BLaER1 (cell line): ENCODE measurements around the gene SLC35F1.
"Not testable (repeated sequence)": the region's sequence is repeated elsewhere in the genome, so short reads cannot be mapped to it uniquely, and the experiment has no call there.

Experiments
- H3K27ac ChIP-seq: shearing (Covaris generic); formaldehyde crosslinking; 2 replicates; pipeline ENCODE4 v1.8.1; 2022
- H3K27me3 ChIP-seq: shearing (Covaris generic); formaldehyde crosslinking; 2 replicates; pipeline ENCODE4 v1.8.1; 2022
- H3K36me3 ChIP-seq: shearing (Covaris generic); formaldehyde crosslinking; 2 replicates; pipeline ENCODE4 v1.8.1; 2022
- H3K4me1 ChIP-seq: shearing (Covaris generic); formaldehyde crosslinking; 2 replicates; pipeline ENCODE4 v1.8.1; 2022
- H3K4me2 ChIP-seq: shearing (Covaris generic); formaldehyde crosslinking; 2 replicates; pipeline ENCODE4 v1.8.1; 2022
- H3K4me3 ChIP-seq: shearing (Covaris generic); formaldehyde crosslinking; 2 replicates; pipeline ENCODE4 v1.8.1; 2022
- H3K9ac ChIP-seq: shearing (Covaris generic); formaldehyde crosslinking; 2 replicates; pipeline ENCODE4 v1.8.1; 2022
- H3K9me3 ChIP-seq: shearing (Covaris generic); formaldehyde crosslinking; 2 replicates; pipeline ENCODE4 v1.8.1; 2022
- H4K20me1 ChIP-seq: shearing (Covaris generic); formaldehyde crosslinking; 2 replicates; pipeline ENCODE4 v1.8.1; 2022
- Cebpa-rat ChIP-seq: shearing (Covaris generic); IDR thresholded peaks from 2 replicates; pipeline ENCODE4 v1.8.1; 2022

SLC35F1 gene

DNA sequence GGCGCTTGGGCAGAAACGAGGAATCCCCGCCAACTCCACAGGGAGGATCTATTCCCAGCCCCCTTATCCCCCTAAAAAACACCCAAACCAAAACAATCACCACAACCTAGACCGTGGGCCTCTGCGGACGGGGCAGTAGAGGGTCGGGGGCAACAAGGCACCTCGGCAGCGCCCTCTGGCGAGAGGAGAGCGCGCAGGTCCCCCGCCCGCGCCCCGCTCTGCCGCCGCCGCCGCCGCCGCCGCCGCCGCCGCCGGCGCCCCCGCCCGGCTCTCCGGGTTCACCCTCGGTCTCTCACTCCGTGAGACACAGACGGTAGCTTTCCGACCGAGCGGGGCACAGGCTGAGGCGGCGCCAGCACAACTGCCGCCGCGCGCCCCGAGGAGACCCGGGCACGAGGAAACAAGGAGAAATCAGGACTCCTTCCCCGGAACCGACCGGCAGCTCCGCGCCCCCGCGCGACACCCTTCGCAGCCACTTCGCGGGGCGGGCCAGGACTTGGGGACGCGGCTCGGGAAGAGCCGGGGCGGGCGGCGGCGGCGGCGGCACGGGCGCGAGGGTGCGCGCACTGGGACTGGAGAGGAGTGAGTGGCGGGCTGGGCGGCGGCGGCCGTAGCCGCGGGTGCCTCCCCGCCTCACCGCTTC is at the start of gene SLC35F1:
Gene SLC35F1 (plus strand): TSS at position 307 of the 643 bp plus-strand sequence.
- no peaks in the 10 kb centered on the region for H4K20me1 ChIP-seq
- peak within 1 kb of the TSS; percentile 57 for H3K9ac ChIP-seq
- peaks cover 15% of the 10 kb centered on the region for H3K4me1 ChIP-seq
- no peaks in the 10 kb centered on the region for H3K36me3 ChIP-seq
- peak within 1 kb of the TSS; percentile 82 for H3K4me3 ChIP-seq
- no peak for TF ChIP-seq Cebpa-rat
- H3K27me3 ChIP-seq, result peaks cover 21% of the 10 kb centered on the region
- no peaks in the 10 kb centered on the region for H3K9me3 ChIP-seq
- no peak within 1 kb of the TSS for H3K27ac ChIP-seq
- peak within 1 kb of the TSS; percentile 99 for H3K4me2 ChIP-seq

DNA sequence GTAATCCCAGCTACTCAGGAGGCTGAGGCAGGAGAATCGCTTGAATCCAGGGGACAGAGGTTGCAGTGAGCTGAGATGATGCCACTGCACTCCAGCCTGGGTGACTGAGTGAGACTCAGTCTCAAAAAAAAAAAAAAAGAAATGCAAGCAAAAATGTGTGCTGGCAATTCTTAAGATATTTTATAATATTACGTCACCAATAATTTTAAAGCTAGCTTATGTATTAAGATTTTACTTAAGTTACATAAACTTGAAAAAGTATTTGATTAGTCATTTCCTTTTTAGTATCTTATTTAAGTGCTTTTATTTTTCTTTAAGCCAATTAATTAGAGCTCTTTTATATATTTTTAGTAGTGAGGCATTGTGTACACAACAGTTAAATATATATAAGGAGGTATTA is 48.5 kb upstream of the SLC35F1 start:
- not testable (repeated sequence) for H4K20me1 ChIP-seq, H3K36me3 ChIP-seq, H3K4me3 ChIP-seq, H3K9me3 ChIP-seq, H3K9ac ChIP-seq, H3K27ac ChIP-seq, H3K4me1 ChIP-seq, H3K4me2 ChIP-seq, H3K27me3 ChIP-seq

DNA sequence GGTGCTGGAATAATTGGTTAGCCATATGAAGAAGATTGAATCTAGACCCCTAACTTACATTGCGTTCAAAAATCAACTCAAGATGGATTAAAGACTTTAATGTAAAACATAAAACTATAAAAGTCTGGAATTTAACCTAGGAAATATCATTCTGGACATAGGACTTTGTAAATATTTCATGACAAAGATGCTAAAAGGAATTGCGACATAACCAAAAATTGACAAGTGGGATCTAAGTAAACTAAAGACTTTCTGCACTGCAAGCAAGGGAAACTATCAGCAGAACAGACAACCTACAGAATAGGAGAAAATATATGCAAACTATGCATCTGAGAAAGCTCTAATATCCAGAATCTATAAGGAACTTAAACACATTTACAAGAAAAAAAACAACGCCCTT is 45.5 kb upstream of the SLC35F1 start:
- H3K27ac ChIP-seq, result no peak overlapping the region
- H3K9ac ChIP-seq, result no peak overlapping the region
- H3K4me3 ChIP-seq, result no peak overlapping the region
- H3K9me3 ChIP-seq, result peaks cover 12% of the 10 kb centered on the region
- no peaks in the 10 kb centered on the region for H3K27me3 ChIP-seq
- no peak; the same call in 1 of the 2 replicates for TF ChIP-seq Cebpa-rat
- no peaks in the 10 kb centered on the region for H3K36me3 ChIP-seq
- H3K4me1 ChIP-seq, result no peaks in the 10 kb centered on the region
- H3K4me2 ChIP-seq, result no peak overlapping the region
- H4K20me1 ChIP-seq, result no peaks in the 10 kb centered on the region

DNA sequence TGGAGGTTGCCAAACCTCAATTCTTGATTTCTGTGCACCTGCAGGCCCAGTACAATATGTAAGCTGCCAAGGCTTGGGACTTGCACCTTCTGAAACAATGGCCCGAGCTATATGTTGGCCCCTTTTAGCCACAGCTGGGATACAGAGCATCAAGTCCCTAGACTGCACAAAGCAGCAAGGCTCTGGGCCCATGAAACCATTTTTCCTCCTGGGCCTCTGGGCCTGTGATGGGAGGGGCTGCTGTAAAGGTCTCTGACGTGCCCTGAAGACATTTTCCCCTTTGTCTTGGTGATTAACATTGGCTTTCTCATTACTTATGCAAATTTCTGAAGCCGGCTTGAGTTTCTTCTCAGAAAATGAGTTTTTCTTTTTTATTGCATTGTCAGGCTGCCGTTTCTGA is 40.5 kb upstream of the SLC35F1 start:
- no peaks in the 10 kb centered on the region for H4K20me1 ChIP-seq
- no peaks in the 10 kb centered on the region for H3K36me3 ChIP-seq
- no peak overlapping the region for H3K4me3 ChIP-seq
- H3K9me3 ChIP-seq, result peaks cover 10% of the 10 kb centered on the region
- no peak overlapping the region for H3K4me2 ChIP-seq
- TF ChIP-seq Cebpa-rat, result no peak
- no peak overlapping the region for H3K27ac ChIP-seq
- no peak overlapping the region for H3K9ac ChIP-seq
- no peaks in the 10 kb centered on the region for H3K27me3 ChIP-seq
- H3K4me1 ChIP-seq, result peaks cover 11% of the 10 kb centered on the region

DNA sequence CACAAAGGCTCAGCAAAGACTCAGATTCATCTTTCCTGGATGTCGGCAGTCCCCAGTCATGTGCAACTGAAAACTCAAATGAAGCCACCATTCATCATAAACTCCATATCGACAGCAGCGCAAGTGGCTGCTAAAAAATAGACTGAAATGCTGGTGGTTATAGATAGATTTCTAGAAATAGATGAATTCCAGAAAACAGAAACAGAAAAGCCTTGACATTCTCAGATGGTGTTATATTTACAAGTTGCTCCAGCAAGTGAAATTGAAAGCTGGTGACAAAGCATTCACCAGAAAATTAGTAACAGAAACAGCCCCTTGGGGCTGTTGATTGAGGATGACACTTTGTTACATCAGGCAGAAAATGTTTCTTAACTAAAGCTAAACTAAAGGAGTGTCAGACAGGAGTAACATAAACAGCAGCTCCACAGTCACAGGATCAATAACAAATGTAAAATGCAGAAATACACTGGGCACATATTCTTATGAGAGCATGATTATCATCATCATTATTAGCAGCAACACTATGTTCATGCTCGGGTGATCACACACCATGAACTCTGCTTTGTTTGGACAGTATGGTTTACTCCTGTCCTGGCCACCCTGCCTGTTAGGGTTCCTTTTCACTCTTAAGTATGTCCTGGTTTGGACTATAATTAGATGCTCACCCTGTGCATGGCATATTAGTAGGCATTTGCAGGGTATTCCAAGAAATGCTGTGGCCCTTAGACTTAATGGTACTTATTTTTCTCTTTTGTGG is 36.4 kb upstream of the SLC35F1 start:
- Histone ChIP-seq H3K27ac (no peak overlapping the region), H3K9ac (no peak overlapping the region), H4K20me1 (no peaks in the 10 kb centered on the region), H3K4me1 (peaks cover 11% of the 10 kb centered on the region), H3K9me3 (peaks cover 10% of the 10 kb centered on the region), H3K27me3 (no peaks in the 10 kb centered on the region), H3K4me3 (no peak overlapping the region), H3K4me2 (peak overlapping the region; percentile 29), H3K36me3 (no peaks in the 10 kb centered on the region)
- TF ChIP-seq Cebpa-rat, result no peak

DNA sequence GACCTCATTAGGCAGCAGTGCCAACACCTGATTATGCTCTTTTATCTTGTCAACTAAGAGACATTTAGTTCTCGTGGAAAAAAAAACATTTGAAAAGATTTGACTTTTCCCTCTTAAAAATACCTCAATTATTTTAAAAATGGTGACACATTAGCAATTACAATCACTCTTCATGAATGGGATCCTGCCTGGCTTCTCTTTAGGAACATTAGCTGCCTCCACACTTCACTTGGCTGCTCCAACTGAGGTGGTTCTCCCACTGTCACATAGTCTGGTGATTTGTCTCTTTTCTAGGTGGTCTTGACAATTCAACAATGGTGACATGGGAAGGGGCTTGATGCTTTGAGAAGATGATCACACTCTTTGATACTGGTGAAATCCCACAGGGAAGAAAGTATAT is 26.2 kb upstream of the SLC35F1 start:
- no peaks in the 10 kb centered on the region for H3K4me1 ChIP-seq
- no peak overlapping the region for H3K27ac ChIP-seq
- H3K36me3 ChIP-seq, result no peaks in the 10 kb centered on the region
- no peak overlapping the region for H3K9ac ChIP-seq
- no peak for TF ChIP-seq Cebpa-rat
- H3K4me3 ChIP-seq, result no peak overlapping the region
- H3K9me3 ChIP-seq, result no peaks in the 10 kb centered on the region
- H3K27me3 ChIP-seq, result no peaks in the 10 kb centered on the region
- H4K20me1 ChIP-seq, result no peaks in the 10 kb centered on the region
- H3K4me2 ChIP-seq, result no peak overlapping the region

DNA sequence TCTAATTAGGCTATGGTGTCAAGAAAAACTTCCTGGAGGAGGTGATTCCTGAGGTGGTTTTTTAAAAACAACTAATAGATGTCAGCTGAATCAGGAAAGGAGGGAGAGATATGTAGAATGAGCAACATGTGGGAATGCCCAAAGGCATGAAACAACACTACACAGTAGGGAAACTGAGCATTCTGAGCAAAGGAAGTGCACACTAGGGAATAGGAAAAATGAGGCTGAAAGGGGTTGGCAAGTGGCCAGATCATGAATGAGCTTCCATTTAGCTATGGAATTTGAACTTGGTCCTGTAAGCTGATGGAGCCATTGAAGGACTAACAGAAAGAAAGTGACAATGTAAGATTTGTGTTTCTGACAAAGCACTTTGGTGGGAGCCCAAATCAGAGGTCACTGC is 16.9 kb upstream of the SLC35F1 start:
- no peak overlapping the region for H3K27ac ChIP-seq
- H4K20me1 ChIP-seq, result no peaks in the 10 kb centered on the region
- no peaks in the 10 kb centered on the region for H3K36me3 ChIP-seq
- H3K4me3 ChIP-seq, result no peak overlapping the region
- no peaks in the 10 kb centered on the region for H3K27me3 ChIP-seq
- no peak overlapping the region for H3K4me2 ChIP-seq
- no peak overlapping the region for H3K9ac ChIP-seq
- H3K4me1 ChIP-seq, result no peaks in the 10 kb centered on the region
- TF ChIP-seq Cebpa-rat, result no peak
- H3K9me3 ChIP-seq, result no peaks in the 10 kb centered on the region

DNA sequence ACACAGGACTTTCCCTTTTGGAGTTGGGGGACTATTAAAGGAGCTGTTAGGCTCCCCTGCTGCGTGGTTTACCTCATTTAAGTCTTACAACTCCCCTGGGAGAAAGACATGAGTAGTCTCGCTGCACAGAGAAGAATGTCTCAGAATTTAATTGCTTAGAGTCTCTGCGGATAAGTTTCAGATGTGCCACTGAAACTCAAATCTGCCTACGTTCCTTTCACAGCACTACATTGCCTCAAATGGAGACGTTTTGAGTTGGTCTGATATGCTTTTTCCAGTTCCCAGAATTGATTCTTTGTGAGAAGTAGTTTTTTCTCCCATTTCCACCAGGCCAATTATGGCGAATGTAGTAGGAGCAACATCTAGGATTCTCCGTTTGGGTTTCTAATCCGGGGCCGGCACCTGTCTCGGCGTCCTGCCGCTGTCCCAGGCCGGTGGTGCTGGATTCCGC is 532 bp upstream of the SLC35F1 start:
- no peak overlapping the region for H3K27ac ChIP-seq
- H3K4me2 ChIP-seq, result peak overlapping the region; percentile 99
- no peak for TF ChIP-seq Cebpa-rat
- H3K9ac ChIP-seq, result no peak overlapping the region
- H3K27me3 ChIP-seq, result peaks cover 21% of the 10 kb centered on the region
- H3K36me3 ChIP-seq, result no peaks in the 10 kb centered on the region
- H3K4me1 ChIP-seq, result peaks cover 15% of the 10 kb centered on the region
- peak overlapping the region; percentile 82 for H3K4me3 ChIP-seq
- H3K9me3 ChIP-seq, result no peaks in the 10 kb centered on the region
- H4K20me1 ChIP-seq, result no peaks in the 10 kb centered on the region

DNA sequence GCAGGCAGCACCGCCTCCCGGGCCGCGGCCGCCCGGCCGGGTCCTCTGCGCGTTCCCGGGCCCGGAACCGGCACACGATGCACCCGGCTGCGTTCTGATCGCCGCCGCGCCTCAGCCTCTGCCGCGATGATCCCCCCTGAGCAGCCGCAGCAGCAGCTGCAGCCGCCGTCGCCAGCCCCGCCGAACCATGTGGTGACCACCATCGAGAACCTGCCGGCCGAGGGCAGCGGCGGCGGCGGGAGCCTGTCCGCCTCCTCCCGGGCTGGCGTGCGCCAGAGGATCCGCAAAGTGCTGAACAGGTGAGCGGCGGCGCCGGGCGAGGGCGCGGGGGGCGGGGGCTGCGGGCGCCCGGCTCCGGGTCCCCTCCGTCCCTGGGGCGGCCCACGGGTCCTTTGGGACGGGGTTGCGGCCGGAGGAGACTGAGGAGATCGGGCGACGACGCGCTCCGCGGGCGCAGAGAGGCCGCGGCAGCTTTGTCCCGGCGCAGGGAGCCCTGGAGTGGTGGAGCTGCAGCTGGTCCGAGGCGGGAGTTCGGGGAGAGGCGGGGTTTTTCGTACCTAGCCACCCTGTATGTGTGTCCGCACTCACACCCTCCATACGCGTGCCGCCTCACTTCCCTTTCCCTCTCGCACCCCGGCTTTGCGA is 659 bp downstream of the SLC35F1 start:
- H3K4me2 ChIP-seq, result peak overlapping the region; percentile 99

More for the DNA sequence above, 659 bp downstream of the SLC35F1 start:
- no peak for TF ChIP-seq Cebpa-rat
- Histone ChIP-seq H3K4me1 (peaks cover 15% of the 10 kb centered on the region), H4K20me1 (no peaks in the 10 kb centered on the region), H3K9ac (peak overlapping the region; percentile 57), H3K27me3 (peaks cover 21% of the 10 kb centered on the region), H3K27ac (no peak overlapping the region), H3K36me3 (no peaks in the 10 kb centered on the region), H3K9me3 (no peaks in the 10 kb centered on the region), H3K4me3 (peak overlapping the region; percentile 82)
